ENCODE results near the gene PML. TPM values are rescaled to one million over a fixed set of nuclear protein-coding genes. Genes with fewer than 3 reads are reported as not detected.

PML gene
- total RNA-seq, 3 donors from 2014 or later: 27.6 to 52.2 (median 35.6) TPM

- intact Hi-C loops (cut with DNase I, micrococcal nuclease): loop anchor here in 1 of 2 donors (10.0 kb wide), 1 partner anchor 50 kb away; no protein-coding TSS in a partner anchor
- Histone ChIP-seq H3K4me3 (no peak overlapping the region), H3K36me3 (ENCODE audit: low read depth) (no peaks in the 10 kb centered on the region), H3K9me3 (no peaks in the 10 kb centered on the region), H3K4me1 (ENCODE audit: low read depth) (peaks cover 7% of the 10 kb centered on the region)
- ATAC-seq (no peak), DNase-seq (no peak)
- TF ChIP-seq CTCF (IDR thresholded peaks at IDR 0.05): no peak
These were observed 10.1 kb upstream of the PML start for GRCh38 chr15:73984208-73984979.

- Histone ChIP-seq H3K9me3 (no peaks in the 10 kb centered on the region), H3K4me1 (ENCODE audit: low read depth) (peaks cover 7% of the 10 kb centered on the region), H3K36me3 (ENCODE audit: low read depth) (no peaks in the 10 kb centered on the region), H3K4me3 (no peak overlapping the region)
- TF ChIP-seq CTCF (IDR thresholded peaks at IDR 0.05): no peak
- DNase-seq (peak in 2 of 3 donors; percentile 48 to 68), ATAC-seq (peak; percentile 68)
- intact Hi-C loops (cut with DNase I, micrococcal nuclease): loop anchor here in 1 of 2 donors (10.0 kb wide), 1 partner anchor 50 kb away; no protein-coding TSS in a partner anchor
These were observed 9.2 kb upstream of the PML start for GRCh38 chr15:73985101-73985873.

DNA sequence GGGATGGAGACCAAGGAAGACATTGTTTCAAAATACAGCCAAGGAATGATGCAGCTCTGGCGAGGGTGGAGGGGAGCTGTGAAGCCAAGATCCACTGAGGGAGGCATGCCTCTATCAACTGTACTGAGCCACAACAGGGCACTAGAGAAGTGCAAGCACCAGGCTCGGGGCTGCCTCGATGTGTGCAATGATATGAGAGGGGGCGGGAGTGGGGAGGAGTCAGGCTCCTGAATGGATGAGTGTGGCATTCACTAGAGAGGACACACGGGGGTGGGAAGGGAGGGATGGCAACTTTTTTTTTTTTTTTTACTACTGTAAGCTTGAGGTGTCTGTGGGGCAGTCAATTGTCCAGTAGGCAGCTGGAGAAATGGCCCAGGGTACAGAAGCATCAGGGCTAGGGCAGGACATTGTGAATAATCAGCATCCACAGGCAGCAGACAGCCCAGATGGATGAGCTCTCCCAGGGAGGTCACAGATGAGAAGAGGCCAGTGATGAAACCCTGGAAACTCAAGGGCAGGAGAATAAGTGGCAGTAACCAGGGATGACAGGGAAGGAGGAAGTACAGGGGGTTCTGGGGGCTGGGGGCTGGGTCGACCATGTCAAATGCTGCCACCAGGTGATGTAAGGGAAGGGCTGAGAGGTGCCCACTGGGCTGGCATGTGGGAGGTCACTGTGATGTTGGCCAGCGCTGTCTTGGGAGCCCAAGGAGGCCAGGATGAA lies 8.3 kb upstream of the PML start:
- no peak for ATAC-seq
- intact Hi-C loops (cut with DNase I, micrococcal nuclease): loop anchor here in 1 of 2 donors (10.0 kb wide), 1 partner anchor 49 kb away; no protein-coding TSS in a partner anchor
- no peak for TF ChIP-seq CTCF (IDR thresholded peaks at IDR 0.05)
- H3K4me1 ChIP-seq (ENCODE audit: low read depth): peaks cover 7% of the 10 kb centered on the region
- no peak for DNase-seq
- no peaks in the 10 kb centered on the region for H3K9me3 ChIP-seq
- no peaks in the 10 kb centered on the region for H3K36me3 ChIP-seq (ENCODE audit: low read depth)
- H3K4me3 ChIP-seq: no peak overlapping the region

DNA sequence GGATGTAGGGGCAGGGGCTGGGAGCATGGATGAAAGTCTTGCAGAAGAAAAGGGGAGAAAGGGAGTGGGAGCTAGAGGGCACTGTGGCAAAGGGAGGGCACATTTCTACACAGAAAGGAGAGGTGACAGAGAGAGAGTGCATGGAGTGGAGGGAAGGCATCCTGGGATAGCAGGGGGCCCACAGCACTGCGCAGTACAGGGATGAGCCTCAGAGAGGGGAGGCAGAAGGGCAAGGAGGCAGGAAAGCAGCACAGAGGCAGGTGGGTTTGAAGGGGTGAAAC lies 7.8 kb upstream of the PML start:
- ATAC-seq: no peak
- no peak for DNase-seq
- Histone ChIP-seq H3K9me3 (no peaks in the 10 kb centered on the region), H3K4me1 (ENCODE audit: low read depth) (peaks cover 7% of the 10 kb centered on the region), H3K4me3 (no peak overlapping the region), H3K36me3 (ENCODE audit: low read depth) (no peaks in the 10 kb centered on the region)
- intact Hi-C loops (cut with DNase I, micrococcal nuclease): loop anchor here in 1 of 2 donors (10.0 kb wide), 1 partner anchor 48 kb away; no protein-coding TSS in a partner anchor
- no peak for TF ChIP-seq CTCF (IDR thresholded peaks at IDR 0.05)

- Histone ChIP-seq H3K4me1 (ENCODE audit: low read depth) (peaks cover 7% of the 10 kb centered on the region), H3K4me3 (no peak overlapping the region), H3K9me3 (no peaks in the 10 kb centered on the region), H3K36me3 (ENCODE audit: low read depth) (no peaks in the 10 kb centered on the region)
- no peak for ATAC-seq
- TF ChIP-seq CTCF (IDR thresholded peaks at IDR 0.05): no peak
- DNase-seq: no peak
- intact Hi-C loops (cut with DNase I, micrococcal nuclease): loop anchor here in 1 of 2 donors (10.0 kb wide), 1 partner anchor 48 kb away; no protein-coding TSS in a partner anchor
These were observed 7.3 kb upstream of the PML start for GRCh38 chr15:73987250-73987649.

Measured in mucosa of descending colon (tissue), 3 donors.